ENCODE measurements around the gene ALB. TPM values are rescaled to one million over a fixed set of nuclear protein-coding genes. Genes with fewer than 3 reads are reported as not detected.

ALB gene
- total RNA-seq, 2 experiments from 2014 or later = 0.47 to 0.63 TPM

- no peak for TF ChIP-seq CTCF (IDR thresholded peaks at IDR 0.05)
- no peak for ATAC-seq (ENCODE audit: poor library complexity)
- Histone ChIP-seq H3K9me3 (ENCODE audit: control insufficient read depth in 1 of 2, insufficient read depth in 1 of 2, low read length in 2 of 2) (no peaks in the 10 kb centered on the region), H3K4me3 (ENCODE audit: low read length) (no peak overlapping the region), H3K27ac (ENCODE audit: low read depth in 1 of 2, low read length in 2 of 2) (no peak overlapping the region), H3K4me1 (ENCODE audit: insufficient read depth, low read length) (no peaks in the 10 kb centered on the region), H3K36me3 (ENCODE audit: insufficient read depth, low read length) (no peaks in the 10 kb centered on the region), H3K27me3 (ENCODE audit: control insufficient read depth in 1 of 2, insufficient read depth in 2 of 2, low read length in 2 of 2) (peaks cover 0 to 5% of the 10 kb centered on the region in 2 experiments)
- POLR2A ChIA-PET = no interaction called here
- peaks cover 8% of the 10 kb centered on the region for H3K27me3 Mint-ChIP-seq
- intact Hi-C loops (cut with DNase I, micrococcal nuclease) = loop anchor here in 1 of 2 experiments (10.0 kb wide), 1 partner anchor 728 kb away; no protein-coding TSS in a partner anchor
- H3K4me1 Mint-ChIP-seq (ENCODE audit: low read depth) = no peaks in the 10 kb centered on the region
- H3K4me3 Mint-ChIP-seq = no peak overlapping the region
- H3K36me3 Mint-ChIP-seq (ENCODE audit: low read depth) = no peaks in the 10 kb centered on the region
- no peak overlapping the region for H3K27ac Mint-ChIP-seq
- CTCF ChIA-PET = interaction anchor here (1.5 kb wide), 1 partner anchor 10 kb away, joined by 3 read pairs; no protein-coding TSS in a partner anchor
- no peaks in the 10 kb centered on the region for H3K9me3 Mint-ChIP-seq
- no peak for DNase-seq
Observed at GRCh38 chr4:73433140-73433539, 29.1 kb downstream of the ALB start.

- intact Hi-C loops (cut with DNase I, micrococcal nuclease) = loop anchor here in 1 of 2 experiments (10.0 kb wide), 1 partner anchor 730 kb away; no protein-coding TSS in a partner anchor
- H3K27me3 ChIP-seq (ENCODE audit: control insufficient read depth in 1 of 2, insufficient read depth in 2 of 2, low read length in 2 of 2) = peaks cover 0 to 5% of the 10 kb centered on the region in 2 experiments
- H3K36me3 ChIP-seq (ENCODE audit: insufficient read depth, low read length) = no peaks in the 10 kb centered on the region
- ATAC-seq (ENCODE audit: poor library complexity) (no peak), DNase-seq (no peak)
- no peak overlapping the region for H3K4me3 ChIP-seq (ENCODE audit: low read length)
- Mint-ChIP-seq H3K4me1 (ENCODE audit: low read depth) (no peaks in the 10 kb centered on the region), H3K27me3 (peaks cover 11% of the 10 kb centered on the region), H3K36me3 (ENCODE audit: low read depth) (no peaks in the 10 kb centered on the region), H3K27ac (no peak overlapping the region), H3K4me3 (no peak overlapping the region), H3K9me3 (no peaks in the 10 kb centered on the region)
- peak; percentile 35 for TF ChIP-seq CTCF (IDR thresholded peaks at IDR 0.05)
- no peaks in the 10 kb centered on the region for H3K9me3 ChIP-seq (ENCODE audit: control insufficient read depth in 1 of 2, insufficient read depth in 1 of 2, low read length in 2 of 2)
- no peaks in the 10 kb centered on the region for H3K4me1 ChIP-seq (ENCODE audit: insufficient read depth, low read length)
- ChIA-PET POLR2A (no interaction called here), CTCF (no interaction called here)
- H3K27ac ChIP-seq (ENCODE audit: low read depth in 1 of 2, low read length in 2 of 2) = no peak overlapping the region
Observed at GRCh38 chr4:73434311-73434710, 30.2 kb downstream of the ALB start.

DNA sequence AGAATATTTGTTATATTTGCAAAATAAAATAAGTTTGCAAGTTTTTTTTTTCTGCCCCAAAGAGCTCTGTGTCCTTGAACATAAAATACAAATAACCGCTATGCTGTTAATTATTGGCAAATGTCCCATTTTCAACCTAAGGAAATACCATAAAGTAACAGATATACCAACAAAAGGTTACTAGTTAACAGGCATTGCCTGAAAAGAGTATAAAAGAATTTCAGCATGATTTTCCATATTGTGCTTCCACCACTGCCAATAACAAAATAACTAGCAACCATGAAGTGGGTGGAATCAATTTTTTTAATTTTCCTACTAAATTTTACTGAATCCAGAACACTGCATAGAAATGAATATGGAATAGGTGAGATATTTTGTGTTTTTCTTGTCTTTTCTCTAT, 31.9 kb downstream of the ALB start, which contains the start of gene AFP:
Gene AFP, plus strand, starts transcription at position 238 of the 400 bp plus-strand sequence. Its CDS starts 42 bp downstream, at position 280.
- POLR2A ChIA-PET = interaction anchor here (0.9 kb wide), 1 partner anchor 21 kb away, joined by 3 read pairs; no protein-coding TSS in a partner anchor
- Mint-ChIP-seq H3K4me3 (no peak within 1 kb of the TSS), H3K4me1 (ENCODE audit: low read depth) (no peaks in the 10 kb centered on the region), H3K9me3 (no peaks in the 10 kb centered on the region), H3K36me3 (ENCODE audit: low read depth) (no peaks in the 10 kb centered on the region), H3K27me3 (peaks cover 18% of the 10 kb centered on the region), H3K27ac (no peak within 1 kb of the TSS)
- Histone ChIP-seq H3K4me1 (ENCODE audit: insufficient read depth, low read length) (no peaks in the 10 kb centered on the region), H3K27ac (ENCODE audit: low read depth in 1 of 2, low read length in 2 of 2) (no peak within 1 kb of the TSS), H3K4me3 (ENCODE audit: low read length) (no peak within 1 kb of the TSS), H3K9me3 (ENCODE audit: control insufficient read depth in 1 of 2, insufficient read depth in 1 of 2, low read length in 2 of 2) (no peaks in the 10 kb centered on the region), H3K27me3 (ENCODE audit: control insufficient read depth in 1 of 2, insufficient read depth in 2 of 2, low read length in 2 of 2) (peaks cover 0 to 5% of the 10 kb centered on the region in 2 experiments), H3K36me3 (ENCODE audit: insufficient read depth, low read length) (no peaks in the 10 kb centered on the region)
- intact Hi-C loops (cut with DNase I, micrococcal nuclease) = loop anchor here in 1 of 2 experiments (10.0 kb wide), 1 partner anchor 731 kb away; no protein-coding TSS in a partner anchor
- no peak for DNase-seq
- CTCF ChIA-PET = no interaction called here
- TF ChIP-seq CTCF (IDR thresholded peaks at IDR 0.05) = no peak
- no peak for ATAC-seq (ENCODE audit: poor library complexity)
